HG03442 (cell line): Measurements from ENCODE around the gene DNAH10.
A peak's percentile ranks its signal among the peaks of the same experiment; 100 is the strongest.

Experiments
- ATAC-seq: cut with Tn5 transposase; IDR thresholded peaks from one replicate; pipeline ENCODE4 v1.9.1; 2021; ENCODE audit warnings: mild to moderate bottlenecking, moderate library complexity; ENCODE audit not compliant: unreplicated experiment

Gene DNAH10

GRCh38 chr12:123761841-123762714, at the start of gene DNAH10:
Gene DNAH10 (plus strand): TSS chr12:123762301. CDS start chr12:123762337, 36 bp downstream.
- ATAC-seq: peak; percentile 65

GRCh38 chr12:123712780-123713319, 49.3 kb upstream of the DNAH10 start:
- ATAC-seq: no peak

- no peak for ATAC-seq
These were observed 48.7 kb upstream of the DNAH10 start for GRCh38 chr12:123713398-123713797.

- no peak for ATAC-seq
These were observed 48.1 kb upstream of the DNAH10 start for GRCh38 chr12:123713823-123714585.

GRCh38 chr12:123715195-123715594, 46.9 kb upstream of the DNAH10 start:
- ATAC-seq: no peak

GRCh38 chr12:123717350-123717749, 44.8 kb upstream of the DNAH10 start:
- ATAC-seq: no peak

- ATAC-seq: no peak
These were observed 41.8 kb upstream of the DNAH10 start for GRCh38 chr12:123720141-123720814.

GRCh38 chr12:123721245-123721644, 40.9 kb upstream of the DNAH10 start:
- ATAC-seq: no peak

- ATAC-seq: no peak
These were observed 39.1 kb upstream of the DNAH10 start for GRCh38 chr12:123723011-123723410.

- no peak for ATAC-seq
These were observed 38.3 kb upstream of the DNAH10 start for GRCh38 chr12:123723765-123724164.

GRCh38 chr12:123726244-123726643, 35.9 kb upstream of the DNAH10 start:
- no peak for ATAC-seq

GRCh38 chr12:123726962-123727361, 35.1 kb upstream of the DNAH10 start:
- ATAC-seq: no peak

- ATAC-seq: no peak
These were observed 34.2 kb upstream of the DNAH10 start for GRCh38 chr12:123727878-123728277.

- no peak for ATAC-seq
These were observed 30.5 kb upstream of the DNAH10 start for GRCh38 chr12:123731596-123731995.

- ATAC-seq: no peak
These were observed 29.9 kb upstream of the DNAH10 start for GRCh38 chr12:123732251-123732650.

- no peak for ATAC-seq
These were observed 28.9 kb upstream of the DNAH10 start for GRCh38 chr12:123733229-123733628.

- no peak for ATAC-seq
These were observed 27.8 kb upstream of the DNAH10 start for GRCh38 chr12:123734268-123734667.

- no peak for ATAC-seq
These were observed 20.0 kb upstream of the DNAH10 start for GRCh38 chr12:123741937-123742572.

- no peak for ATAC-seq
These were observed 19.1 kb upstream of the DNAH10 start for GRCh38 chr12:123743002-123743401.

- ATAC-seq: no peak
These were observed 17.3 kb upstream of the DNAH10 start for GRCh38 chr12:123744836-123745235.

GRCh38 chr12:123747309-123747708, 14.8 kb upstream of the DNAH10 start:
- no peak for ATAC-seq
